Liver (tissue), 9 donors: Measurements from ENCODE around the gene ABTB2. TPM values are rescaled to one million over a fixed set of nuclear protein-coding genes. Genes with fewer than 3 reads are reported as not detected.

Source experiments
- DNase-seq: peaks from one replicate; pipeline ENCODE4 v3.0.0-alpha.2; 2017; ENCODE audit warnings: low spot score
- H3K27ac ChIP-seq, 2 donors: one replicate each; pipeline ENCODE4 v1.7.0; 2013; ENCODE audit warnings: inconsistent platforms in 2 of 2, low read length in 2 of 2, control low read depth in 1 of 2, low read depth in 1 of 2, mild to moderate bottlenecking in 1 of 2
- H3K27me3 ChIP-seq, 4 donors: one replicate each; pipeline versions ENCODE4 v1.6.1 to v1.7.0; 2013; ENCODE audit warnings: low read length in 3 of 4, inconsistent platforms in 1 of 4, mild to moderate bottlenecking in 1 of 4, moderate library complexity in 1 of 4; ENCODE audit not compliant: control insufficient read depth in 4 of 4, insufficient read depth in 4 of 4
- H3K36me3 ChIP-seq, 4 donors: one replicate each; pipeline versions ENCODE4 v1.6.1 to v1.7.0; 2013; ENCODE audit warnings: low read length in 3 of 4, mild to moderate bottlenecking in 3 of 4, low read depth in 1 of 4, moderate library complexity in 1 of 4; ENCODE audit not compliant: control insufficient read depth in 4 of 4, insufficient read depth in 3 of 4
- H3K4me1 ChIP-seq, 4 donors: one replicate each; pipeline versions ENCODE4 v1.6.1 to v1.7.0; 2013; ENCODE audit warnings: low read length in 3 of 4, mild to moderate bottlenecking in 3 of 4, moderate library complexity in 1 of 4; ENCODE audit not compliant: control insufficient read depth in 4 of 4, insufficient read depth in 4 of 4
- H3K4me3 ChIP-seq, 3 donors: one replicate each; pipeline versions ENCODE4 v1.6.1 to v1.7.0; 2013; ENCODE audit warnings: low read length in 3 of 3, control low read depth in 1 of 3, low read depth in 1 of 3, mild to moderate bottlenecking in 1 of 3
- H3K9ac ChIP-seq, 2 donors: one replicate each; pipeline ENCODE4 v1.7.0; 2013; ENCODE audit warnings: low read length in 2 of 2, mild to moderate bottlenecking in 2 of 2, moderate library complexity in 2 of 2, control low read depth in 1 of 2, low read depth in 1 of 2
- H3K9me3 ChIP-seq, 4 donors: one replicate each; pipeline versions ENCODE4 v1.6.1 to v1.7.0; 2013; ENCODE audit warnings: low read length in 3 of 4; ENCODE audit not compliant: control insufficient read depth in 4 of 4
- EGR1 ChIP-seq, 2 donors: IDR thresholded peaks; 2 replicates each; pipeline ENCODE4 v1.6.1; 2016 to 2018; ENCODE audit warnings: antibody characterized with exemption in 2 of 2, low read depth in 2 of 2
- FOXA1 ChIP-seq: IDR thresholded peaks from 2 replicates; pipeline ENCODE4 v1.6.1; 2016; ENCODE audit warnings: antibody characterized with exemption
- FOXA2 ChIP-seq: IDR thresholded peaks from 2 replicates; pipeline ENCODE4 v1.6.1; 2016; ENCODE audit warnings: antibody characterized with exemption
- GABPA ChIP-seq, 2 donors: IDR thresholded peaks in 1 of 2; conservative IDR thresholded peaks in 1 of 2; 2 replicates each; pipeline ENCODE4 v1.6.1; 2016; ENCODE audit warnings: antibody characterized with exemption in 2 of 2, mild to moderate bottlenecking in 1 of 2, moderate library complexity in 1 of 2
- HNF4A ChIP-seq, 2 donors: conservative IDR thresholded peaks; 2 replicates each; pipeline ENCODE4 v1.6.1; 2016; ENCODE audit warnings: antibody characterized with exemption in 2 of 2, mild to moderate bottlenecking in 2 of 2
- HNF4G ChIP-seq: IDR thresholded peaks from 2 replicates; pipeline ENCODE4 v1.6.1; 2016; ENCODE audit warnings: antibody characterized with exemption
- JUND ChIP-seq, 2 donors: IDR thresholded peaks; 2 replicates each; pipeline ENCODE4 v1.6.1; 2016; ENCODE audit warnings: antibody characterized with exemption in 2 of 2
- NR2F2 ChIP-seq: IDR thresholded peaks from 2 replicates; pipeline ENCODE4 v1.6.1; 2016; ENCODE audit warnings: antibody characterized with exemption
- RAD21 ChIP-seq, 2 donors: IDR thresholded peaks; 2 replicates each; pipeline ENCODE4 v1.6.1; 2016; ENCODE audit warnings: antibody characterized with exemption in 2 of 2, mild to moderate bottlenecking in 2 of 2
- RXRA ChIP-seq, 2 donors: IDR thresholded peaks; 2 replicates each; pipeline ENCODE4 v1.6.1; 2017 to 2018; ENCODE audit warnings: antibody characterized with exemption in 2 of 2, mild to moderate bottlenecking in 1 of 2
- SP1 ChIP-seq: IDR thresholded peaks from 2 replicates; pipeline ENCODE4 v1.6.1; 2018; ENCODE audit warnings: antibody characterized with exemption, mild to moderate bottlenecking
- TAF1 ChIP-seq: conservative IDR thresholded peaks from 2 replicates; pipeline ENCODE4 v1.6.1; 2016; ENCODE audit warnings: antibody characterized with exemption, mild to moderate bottlenecking
- YY1 ChIP-seq: IDR thresholded peaks from 2 replicates; pipeline ENCODE4 v1.6.1; 2016; ENCODE audit warnings: antibody characterized with exemption, mild to moderate bottlenecking
- WGBS: extraction: QIAGEN DNeasy Blood & Tissue Kit; methylation state at CpG from one replicate; pipeline ENCODE4 v1.1.7; 2013; 5-methylcytosine and 5-hydroxymethylcytosine counted together
- polyA plus RNA-seq, 2 donors: library from polyadenylated mRNA; stranded (reverse) in 1 of 2; unstranded in 1 of 2; fragments of 200-250 nt in 1 of 2; fragments of >200 nt in 1 of 2; fragmentation: Nextera tagmentation in 1 of 2; extraction: Ambion mirVana in 1 of 2; gene quantifications; one replicate each; pipeline versions ENCODE4 v1.2.1 to v1.2.3, GENCODE V29; 2013 to 2015
- total RNA-seq, 2 donors: library from RNA; depleted of rRNA; stranded (reverse); fragments of >200 nt; gene quantifications; one replicate each; pipeline ENCODE4 v1.2.3, GENCODE V29; 2014
- TF ChIP-seq, protein P1 (sequence below): IDR thresholded peaks from 2 replicates; pipeline ENCODE4 v1.6.1; 2016; ENCODE audit warnings: antibody characterized with exemption
- TF ChIP-seq, protein P2 (sequence below): IDR thresholded peaks from 2 replicates; pipeline ENCODE4 v1.6.1; 2016; ENCODE audit warnings: antibody characterized with exemption
- TF ChIP-seq, protein P3 (sequence below): IDR thresholded peaks from 2 replicates; pipeline ENCODE4 v1.6.1; 2016; ENCODE audit warnings: antibody characterized with exemption
- TF ChIP-seq, protein P4 (sequence below): fragments of 150-350 bp; IDR thresholded peaks from 2 replicates; pipeline ENCODE4 v1.5.1; 2017; ENCODE audit warnings: improper control_type of control experiment, low read depth, low read length; ENCODE audit not compliant: missing input control
- TF ChIP-seq, protein P5 (sequence below): IDR thresholded peaks from 2 replicates; pipeline ENCODE4 v1.6.1; 2016; ENCODE audit warnings: antibody characterized with exemption, mild to moderate bottlenecking
- donor health status: healthy.
- donor health status: healthy.
- donor health status: healthy.
- donor health status: healthy.
- donor health status: healthy.

The ABTB2 gene
- total and polyA plus RNA-seq, 4 donors, result 2.4 to 8.9 (median 6.1) TPM

DNA sequence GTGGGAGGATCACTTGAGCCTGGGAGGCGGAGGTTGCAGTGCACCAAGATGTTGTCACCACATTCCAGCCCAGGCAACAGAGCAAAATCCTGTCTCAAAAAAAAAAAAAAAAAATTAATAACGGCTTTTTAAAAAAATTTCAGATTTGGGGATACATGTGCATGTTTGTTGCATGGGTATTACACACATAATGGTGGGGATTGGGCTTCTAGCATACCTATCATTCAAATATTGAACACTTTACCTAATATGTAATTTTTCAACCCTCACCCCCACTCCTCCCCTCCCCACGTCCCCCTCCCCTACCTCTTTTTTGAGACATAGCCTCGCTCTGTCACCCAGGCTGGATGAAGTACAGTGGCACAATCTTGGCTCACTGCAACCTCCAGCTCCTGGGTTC lies 40.1 kb downstream of the ABTB2 start:
- 80% methylated on average over 4 of the region's 4 CpGs for WGBS
- Histone ChIP-seq H3K27ac (peak overlapping the region; percentile 79 to 96), H3K4me1 (peaks cover 20 to 60% (median 43%) of the 10 kb centered on the region in 4 donors), H3K36me3 (no peaks in the 10 kb centered on the region), H3K27me3 (no peaks in the 10 kb centered on the region), H3K4me3 (no peak overlapping the region), H3K9me3 (no peaks in the 10 kb centered on the region), H3K9ac (peak overlapping the region in 1 of 2 donors; percentile 27)
- DNase-seq, result no peak
- TF ChIP-seq HNF4A (conservative IDR thresholded peaks at IDR 0.05) (no peak), YY1 (no peak), FOXA1 (no peak), RAD21 (IDR thresholded peaks at IDR 0.05) (no peak), HNF4G (no peak), RXRA (IDR thresholded peaks at IDR 0.05) (no peak), TAF1 (no peak), SP1 (no peak)
- TF ChIP-seq, protein P1, sequence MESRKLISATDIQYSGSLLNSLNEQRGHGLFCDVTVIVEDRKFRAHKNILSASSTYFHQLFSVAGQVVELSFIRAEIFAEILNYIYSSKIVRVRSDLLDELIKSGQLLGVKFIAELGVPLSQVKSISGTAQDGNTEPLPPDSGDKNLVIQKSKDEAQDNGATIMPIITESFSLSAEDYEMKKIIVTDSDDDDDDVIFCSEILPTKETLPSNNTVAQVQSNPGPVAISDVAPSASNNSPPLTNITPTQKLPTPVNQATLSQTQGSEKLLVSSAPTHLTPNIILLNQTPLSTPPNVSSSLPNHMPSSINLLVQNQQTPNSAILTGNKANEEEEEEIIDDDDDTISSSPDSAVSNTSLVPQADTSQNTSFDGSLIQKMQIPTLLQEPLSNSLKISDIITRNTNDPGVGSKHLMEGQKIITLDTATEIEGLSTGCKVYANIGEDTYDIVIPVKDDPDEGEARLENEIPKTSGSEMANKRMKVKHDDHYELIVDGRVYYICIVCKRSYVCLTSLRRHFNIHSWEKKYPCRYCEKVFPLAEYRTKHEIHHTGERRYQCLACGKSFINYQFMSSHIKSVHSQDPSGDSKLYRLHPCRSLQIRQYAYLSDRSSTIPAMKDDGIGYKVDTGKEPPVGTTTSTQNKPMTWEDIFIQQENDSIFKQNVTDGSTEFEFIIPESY, result no peak

DNA sequence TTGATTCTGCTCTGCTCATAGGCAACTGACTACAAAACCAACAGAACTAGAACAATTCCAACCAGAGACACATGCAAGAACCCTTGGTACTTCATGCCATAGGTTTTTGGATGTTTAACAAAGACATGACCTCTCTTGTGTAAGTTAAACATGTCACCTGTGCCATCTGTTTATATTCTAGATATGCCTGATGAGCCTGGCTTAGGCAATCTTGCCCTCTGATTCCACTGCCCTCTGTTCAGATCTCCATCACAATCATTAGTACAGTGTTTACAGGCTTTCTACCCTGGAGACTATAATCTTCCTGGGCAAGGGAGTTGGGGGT lies 40.8 kb downstream of the ABTB2 start:
- peaks cover 20 to 63% (median 45%) of the 10 kb centered on the region in 4 donors for H3K4me1 ChIP-seq
- H3K27ac ChIP-seq, result peak overlapping the region; percentile 79 to 96
- H3K4me3 ChIP-seq, result no peak overlapping the region
- TF ChIP-seq, protein P2, sequence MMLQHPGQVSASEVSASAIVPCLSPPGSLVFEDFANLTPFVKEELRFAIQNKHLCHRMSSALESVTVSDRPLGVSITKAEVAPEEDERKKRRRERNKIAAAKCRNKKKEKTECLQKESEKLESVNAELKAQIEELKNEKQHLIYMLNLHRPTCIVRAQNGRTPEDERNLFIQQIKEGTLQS, result peak; percentile 46
- peak; percentile 61 for TF ChIP-seq HNF4G
- peak; percentile 97 for TF ChIP-seq SP1
- TF ChIP-seq, protein P3, sequence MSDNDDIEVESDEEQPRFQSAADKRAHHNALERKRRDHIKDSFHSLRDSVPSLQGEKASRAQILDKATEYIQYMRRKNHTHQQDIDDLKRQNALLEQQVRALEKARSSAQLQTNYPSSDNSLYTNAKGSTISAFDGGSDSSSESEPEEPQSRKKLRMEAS, result peak; percentile 85
- TF ChIP-seq, protein P1, result peak; percentile 82
- TF ChIP-seq GABPA (IDR thresholded peaks at IDR 0.05 in 1 of 2, conservative IDR thresholded peaks at IDR 0.05 in 1 of 2), result no peak
- TF ChIP-seq TAF1, result peak; percentile 56
- peak; percentile 66 for TF ChIP-seq NR2F2
- TF ChIP-seq YY1, result peak; percentile 81
- TF ChIP-seq, protein P4, sequence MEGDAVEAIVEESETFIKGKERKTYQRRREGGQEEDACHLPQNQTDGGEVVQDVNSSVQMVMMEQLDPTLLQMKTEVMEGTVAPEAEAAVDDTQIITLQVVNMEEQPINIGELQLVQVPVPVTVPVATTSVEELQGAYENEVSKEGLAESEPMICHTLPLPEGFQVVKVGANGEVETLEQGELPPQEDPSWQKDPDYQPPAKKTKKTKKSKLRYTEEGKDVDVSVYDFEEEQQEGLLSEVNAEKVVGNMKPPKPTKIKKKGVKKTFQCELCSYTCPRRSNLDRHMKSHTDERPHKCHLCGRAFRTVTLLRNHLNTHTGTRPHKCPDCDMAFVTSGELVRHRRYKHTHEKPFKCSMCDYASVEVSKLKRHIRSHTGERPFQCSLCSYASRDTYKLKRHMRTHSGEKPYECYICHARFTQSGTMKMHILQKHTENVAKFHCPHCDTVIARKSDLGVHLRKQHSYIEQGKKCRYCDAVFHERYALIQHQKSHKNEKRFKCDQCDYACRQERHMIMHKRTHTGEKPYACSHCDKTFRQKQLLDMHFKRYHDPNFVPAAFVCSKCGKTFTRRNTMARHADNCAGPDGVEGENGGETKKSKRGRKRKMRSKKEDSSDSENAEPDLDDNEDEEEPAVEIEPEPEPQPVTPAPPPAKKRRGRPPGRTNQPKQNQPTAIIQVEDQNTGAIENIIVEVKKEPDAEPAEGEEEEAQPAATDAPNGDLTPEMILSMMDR, result no peak
- peak; percentile 97 to 99 for TF ChIP-seq RXRA (IDR thresholded peaks at IDR 0.05)
- peak; percentile 45 to 55 for TF ChIP-seq RAD21 (IDR thresholded peaks at IDR 0.05)
- peak in 1 of 2 donors; percentile 61 for TF ChIP-seq EGR1 (IDR thresholded peaks at IDR 0.05; ENCODE audit: low read depth in 2 of 2)
- peak; percentile 71 to 90 for TF ChIP-seq JUND (IDR thresholded peaks at IDR 0.05)
- TF ChIP-seq, protein P5, sequence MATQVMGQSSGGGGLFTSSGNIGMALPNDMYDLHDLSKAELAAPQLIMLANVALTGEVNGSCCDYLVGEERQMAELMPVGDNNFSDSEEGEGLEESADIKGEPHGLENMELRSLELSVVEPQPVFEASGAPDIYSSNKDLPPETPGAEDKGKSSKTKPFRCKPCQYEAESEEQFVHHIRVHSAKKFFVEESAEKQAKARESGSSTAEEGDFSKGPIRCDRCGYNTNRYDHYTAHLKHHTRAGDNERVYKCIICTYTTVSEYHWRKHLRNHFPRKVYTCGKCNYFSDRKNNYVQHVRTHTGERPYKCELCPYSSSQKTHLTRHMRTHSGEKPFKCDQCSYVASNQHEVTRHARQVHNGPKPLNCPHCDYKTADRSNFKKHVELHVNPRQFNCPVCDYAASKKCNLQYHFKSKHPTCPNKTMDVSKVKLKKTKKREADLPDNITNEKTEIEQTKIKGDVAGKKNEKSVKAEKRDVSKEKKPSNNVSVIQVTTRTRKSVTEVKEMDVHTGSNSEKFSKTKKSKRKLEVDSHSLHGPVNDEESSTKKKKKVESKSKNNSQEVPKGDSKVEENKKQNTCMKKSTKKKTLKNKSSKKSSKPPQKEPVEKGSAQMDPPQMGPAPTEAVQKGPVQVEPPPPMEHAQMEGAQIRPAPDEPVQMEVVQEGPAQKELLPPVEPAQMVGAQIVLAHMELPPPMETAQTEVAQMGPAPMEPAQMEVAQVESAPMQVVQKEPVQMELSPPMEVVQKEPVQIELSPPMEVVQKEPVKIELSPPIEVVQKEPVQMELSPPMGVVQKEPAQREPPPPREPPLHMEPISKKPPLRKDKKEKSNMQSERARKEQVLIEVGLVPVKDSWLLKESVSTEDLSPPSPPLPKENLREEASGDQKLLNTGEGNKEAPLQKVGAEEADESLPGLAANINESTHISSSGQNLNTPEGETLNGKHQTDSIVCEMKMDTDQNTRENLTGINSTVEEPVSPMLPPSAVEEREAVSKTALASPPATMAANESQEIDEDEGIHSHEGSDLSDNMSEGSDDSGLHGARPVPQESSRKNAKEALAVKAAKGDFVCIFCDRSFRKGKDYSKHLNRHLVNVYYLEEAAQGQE, result peak; percentile 79
- peak; percentile 94 to 97 for TF ChIP-seq HNF4A (conservative IDR thresholded peaks at IDR 0.05)
- TF ChIP-seq FOXA2, result peak; percentile 88
- TF ChIP-seq FOXA1, result peak; percentile 87
- no peaks in the 10 kb centered on the region for H3K36me3 ChIP-seq
- H3K27me3 ChIP-seq, result no peaks in the 10 kb centered on the region
- H3K9ac ChIP-seq, result no peak overlapping the region
- no peak for DNase-seq
- H3K9me3 ChIP-seq, result no peaks in the 10 kb centered on the region
